ENCODE results near the gene JAKMIP1.

DNA sequence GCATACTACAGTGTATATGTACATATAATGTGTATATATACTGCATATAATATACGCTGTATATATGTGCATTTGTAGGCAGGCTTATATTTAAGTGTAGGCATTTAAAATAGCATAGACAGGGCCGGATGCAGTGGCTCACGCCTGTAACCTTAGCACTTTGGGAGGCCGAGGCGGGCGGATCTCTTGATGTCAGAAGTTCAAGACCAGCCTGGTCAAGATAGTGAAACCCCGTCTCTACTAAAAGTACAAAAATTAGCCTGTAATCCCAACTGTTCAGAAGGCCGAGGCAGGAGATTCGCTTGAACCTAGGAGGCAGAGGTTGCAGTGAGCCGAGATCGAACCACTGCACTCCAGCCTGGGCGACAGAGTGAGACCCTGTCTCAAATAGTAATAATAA, 78.4 kb downstream of the JAKMIP1 start:
- TF ChIP-seq ARID2 (CRISPR knock-in tag; IDR thresholded peaks at IDR 0.05; ENCODE audit: borderline replicate concordance) (no peak), ZNF138 (CRISPR knock-in tag; IDR thresholded peaks at IDR 0.05; ENCODE audit: low read depth) (no peak), ZNF570 (CRISPR knock-in tag; IDR thresholded peaks at IDR 0.05; ENCODE audit: borderline replicate concordance) (no peak), FOXM1 (CRISPR knock-in tag; IDR thresholded peaks at IDR 0.05) (no peak), CBX2 (IDR thresholded peaks at IDR 0.05; ENCODE audit: low read depth, low read length) (no peak), CBX2 (CRISPR knock-in tag; IDR thresholded peaks at IDR 0.05; ENCODE audit: low read depth) (no peak), GABPB1 (CRISPR knock-in tag; IDR thresholded peaks at IDR 0.05) (no peak), POLR2A (IDR thresholded peaks at IDR 0.05; ENCODE audit: insufficient read depth in 1 of 2, low read depth in 2 of 2, low read length in 2 of 2) (no peak)
